ENCODE measurements around the gene TASOR2.

DNA sequence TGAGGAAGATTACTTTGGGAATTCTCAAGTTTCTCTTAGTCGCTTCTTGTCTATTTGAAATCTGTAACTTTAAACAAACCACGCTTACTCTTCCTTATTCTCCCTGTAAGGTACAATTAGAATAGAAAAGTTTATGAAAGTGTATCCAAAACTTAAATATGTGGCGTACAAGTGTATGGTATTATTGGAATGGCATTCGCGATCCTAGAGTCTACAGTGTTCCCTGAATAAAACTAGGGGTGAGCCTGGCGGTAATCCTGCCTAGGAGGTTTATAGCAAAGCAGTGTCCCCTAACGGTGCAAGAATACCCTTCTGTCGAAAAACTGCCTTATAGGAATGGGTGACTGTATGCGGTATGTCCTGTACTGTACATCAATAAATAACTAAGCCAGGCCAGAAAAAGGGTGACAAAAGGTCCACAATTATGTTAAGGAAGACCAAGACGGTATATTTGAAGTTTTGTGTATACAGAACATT, 1.2 kb downstream of the TASOR2 start:
- TF ChIP-seq POLR2A (IDR thresholded peaks at IDR 0.05): no peak
- TF ChIP-seq, protein P1, sequence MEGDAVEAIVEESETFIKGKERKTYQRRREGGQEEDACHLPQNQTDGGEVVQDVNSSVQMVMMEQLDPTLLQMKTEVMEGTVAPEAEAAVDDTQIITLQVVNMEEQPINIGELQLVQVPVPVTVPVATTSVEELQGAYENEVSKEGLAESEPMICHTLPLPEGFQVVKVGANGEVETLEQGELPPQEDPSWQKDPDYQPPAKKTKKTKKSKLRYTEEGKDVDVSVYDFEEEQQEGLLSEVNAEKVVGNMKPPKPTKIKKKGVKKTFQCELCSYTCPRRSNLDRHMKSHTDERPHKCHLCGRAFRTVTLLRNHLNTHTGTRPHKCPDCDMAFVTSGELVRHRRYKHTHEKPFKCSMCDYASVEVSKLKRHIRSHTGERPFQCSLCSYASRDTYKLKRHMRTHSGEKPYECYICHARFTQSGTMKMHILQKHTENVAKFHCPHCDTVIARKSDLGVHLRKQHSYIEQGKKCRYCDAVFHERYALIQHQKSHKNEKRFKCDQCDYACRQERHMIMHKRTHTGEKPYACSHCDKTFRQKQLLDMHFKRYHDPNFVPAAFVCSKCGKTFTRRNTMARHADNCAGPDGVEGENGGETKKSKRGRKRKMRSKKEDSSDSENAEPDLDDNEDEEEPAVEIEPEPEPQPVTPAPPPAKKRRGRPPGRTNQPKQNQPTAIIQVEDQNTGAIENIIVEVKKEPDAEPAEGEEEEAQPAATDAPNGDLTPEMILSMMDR (IDR thresholded peaks at IDR 0.05 in 8 of 11, conservative IDR thresholded peaks at IDR 0.05 in 3 of 11): peak in 1 of 11 experiments; percentile 5

Data from spleen (tissue), 7 donors.